Neural cell (in vitro differentiated cells): ENCODE measurements around the gene STARD10.

ENCODE experiments used
- POLR2AphosphoS5 ChIP-seq: IDR thresholded peaks from 2 replicates; pipeline ENCODE4 v1.6.1; 2012
- RAD21 ChIP-seq: fragments of 450-650 bp; conservative IDR thresholded peaks from 2 replicates; pipeline ENCODE4 v1.6.1; 2014; ENCODE audit warnings: antibody characterized with exemption, mild to moderate bottlenecking, moderate library complexity
- SMC3 ChIP-seq: fragments of 450-650 bp; conservative IDR thresholded peaks from 2 replicates; pipeline ENCODE4 v1.6.1; 2014; ENCODE audit warnings: antibody characterized with exemption, mild to moderate bottlenecking, moderate library complexity; ENCODE audit not compliant: poor library complexity
- TAF1 ChIP-seq: IDR thresholded peaks from 2 replicates; pipeline ENCODE4 v1.6.1; 2012; ENCODE audit warnings: low read depth
- TF ChIP-seq, protein P1 (sequence below): fragments of 450-650 bp; IDR thresholded peaks from 2 replicates; pipeline ENCODE4 v1.5.1; 2014; ENCODE audit warnings: antibody characterized with exemption, mild to moderate bottlenecking, moderate library complexity; ENCODE audit not compliant: poor library complexity, severe bottlenecking
- TF ChIP-seq, protein P2 (sequence below): IDR thresholded peaks from 2 replicates; pipeline ENCODE4 v1.6.1; 2012; ENCODE audit warnings: borderline replicate concordance

DNA sequence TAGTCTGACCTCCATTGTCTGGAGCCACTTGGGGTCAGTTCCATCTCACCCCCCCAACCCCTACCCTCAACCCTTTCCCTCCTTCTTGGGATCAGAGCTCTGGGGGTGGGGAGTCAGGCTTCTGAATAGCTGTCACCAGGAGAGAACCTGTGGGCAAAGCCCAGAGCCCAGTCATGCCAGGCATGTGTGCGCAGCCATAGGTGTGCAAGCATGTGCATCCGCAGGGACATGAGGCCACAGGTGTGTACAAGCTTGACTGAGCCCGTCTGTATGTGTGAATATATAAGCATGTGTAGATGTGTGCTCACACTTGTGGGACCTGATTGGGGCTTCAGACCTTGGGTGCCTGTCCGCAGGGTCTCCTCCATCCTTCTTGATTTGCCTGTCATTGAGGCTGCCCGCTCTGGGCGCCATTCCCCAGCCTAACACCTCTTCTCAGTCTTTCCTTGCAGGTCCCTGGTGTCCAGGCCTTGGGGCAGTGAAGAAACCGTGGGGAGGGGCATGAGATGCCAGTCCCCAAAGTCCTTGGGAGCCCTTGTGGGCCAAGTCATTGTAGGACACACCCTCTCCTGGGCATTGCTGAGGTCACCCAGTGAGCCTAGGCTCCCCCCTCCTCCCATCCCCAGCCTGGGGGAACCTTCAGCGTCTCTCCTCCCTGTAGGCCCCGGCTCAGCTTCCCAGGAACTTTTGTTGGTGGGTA is 29.4 kb upstream of the STARD10 start:
- TF ChIP-seq SMC3 (no peak), TAF1 (no peak), POLR2AphosphoS5 (no peak), RAD21 (no peak)
- TF ChIP-seq, protein P1, sequence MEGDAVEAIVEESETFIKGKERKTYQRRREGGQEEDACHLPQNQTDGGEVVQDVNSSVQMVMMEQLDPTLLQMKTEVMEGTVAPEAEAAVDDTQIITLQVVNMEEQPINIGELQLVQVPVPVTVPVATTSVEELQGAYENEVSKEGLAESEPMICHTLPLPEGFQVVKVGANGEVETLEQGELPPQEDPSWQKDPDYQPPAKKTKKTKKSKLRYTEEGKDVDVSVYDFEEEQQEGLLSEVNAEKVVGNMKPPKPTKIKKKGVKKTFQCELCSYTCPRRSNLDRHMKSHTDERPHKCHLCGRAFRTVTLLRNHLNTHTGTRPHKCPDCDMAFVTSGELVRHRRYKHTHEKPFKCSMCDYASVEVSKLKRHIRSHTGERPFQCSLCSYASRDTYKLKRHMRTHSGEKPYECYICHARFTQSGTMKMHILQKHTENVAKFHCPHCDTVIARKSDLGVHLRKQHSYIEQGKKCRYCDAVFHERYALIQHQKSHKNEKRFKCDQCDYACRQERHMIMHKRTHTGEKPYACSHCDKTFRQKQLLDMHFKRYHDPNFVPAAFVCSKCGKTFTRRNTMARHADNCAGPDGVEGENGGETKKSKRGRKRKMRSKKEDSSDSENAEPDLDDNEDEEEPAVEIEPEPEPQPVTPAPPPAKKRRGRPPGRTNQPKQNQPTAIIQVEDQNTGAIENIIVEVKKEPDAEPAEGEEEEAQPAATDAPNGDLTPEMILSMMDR: no peak
- TF ChIP-seq, protein P2, sequence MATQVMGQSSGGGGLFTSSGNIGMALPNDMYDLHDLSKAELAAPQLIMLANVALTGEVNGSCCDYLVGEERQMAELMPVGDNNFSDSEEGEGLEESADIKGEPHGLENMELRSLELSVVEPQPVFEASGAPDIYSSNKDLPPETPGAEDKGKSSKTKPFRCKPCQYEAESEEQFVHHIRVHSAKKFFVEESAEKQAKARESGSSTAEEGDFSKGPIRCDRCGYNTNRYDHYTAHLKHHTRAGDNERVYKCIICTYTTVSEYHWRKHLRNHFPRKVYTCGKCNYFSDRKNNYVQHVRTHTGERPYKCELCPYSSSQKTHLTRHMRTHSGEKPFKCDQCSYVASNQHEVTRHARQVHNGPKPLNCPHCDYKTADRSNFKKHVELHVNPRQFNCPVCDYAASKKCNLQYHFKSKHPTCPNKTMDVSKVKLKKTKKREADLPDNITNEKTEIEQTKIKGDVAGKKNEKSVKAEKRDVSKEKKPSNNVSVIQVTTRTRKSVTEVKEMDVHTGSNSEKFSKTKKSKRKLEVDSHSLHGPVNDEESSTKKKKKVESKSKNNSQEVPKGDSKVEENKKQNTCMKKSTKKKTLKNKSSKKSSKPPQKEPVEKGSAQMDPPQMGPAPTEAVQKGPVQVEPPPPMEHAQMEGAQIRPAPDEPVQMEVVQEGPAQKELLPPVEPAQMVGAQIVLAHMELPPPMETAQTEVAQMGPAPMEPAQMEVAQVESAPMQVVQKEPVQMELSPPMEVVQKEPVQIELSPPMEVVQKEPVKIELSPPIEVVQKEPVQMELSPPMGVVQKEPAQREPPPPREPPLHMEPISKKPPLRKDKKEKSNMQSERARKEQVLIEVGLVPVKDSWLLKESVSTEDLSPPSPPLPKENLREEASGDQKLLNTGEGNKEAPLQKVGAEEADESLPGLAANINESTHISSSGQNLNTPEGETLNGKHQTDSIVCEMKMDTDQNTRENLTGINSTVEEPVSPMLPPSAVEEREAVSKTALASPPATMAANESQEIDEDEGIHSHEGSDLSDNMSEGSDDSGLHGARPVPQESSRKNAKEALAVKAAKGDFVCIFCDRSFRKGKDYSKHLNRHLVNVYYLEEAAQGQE: no peak
